GM19099 (cell line): ENCODE results near the gene BARHL2.

ENCODE experiments used
- POLR2A ChIP-seq: IDR thresholded peaks from 3 replicates; pipeline ENCODE4 v1.6.1; 2011; ENCODE audit warnings: low read depth; ENCODE audit not compliant: insufficient read length; ENCODE audit errors: extremely low read depth

BARHL2 gene

DNA sequence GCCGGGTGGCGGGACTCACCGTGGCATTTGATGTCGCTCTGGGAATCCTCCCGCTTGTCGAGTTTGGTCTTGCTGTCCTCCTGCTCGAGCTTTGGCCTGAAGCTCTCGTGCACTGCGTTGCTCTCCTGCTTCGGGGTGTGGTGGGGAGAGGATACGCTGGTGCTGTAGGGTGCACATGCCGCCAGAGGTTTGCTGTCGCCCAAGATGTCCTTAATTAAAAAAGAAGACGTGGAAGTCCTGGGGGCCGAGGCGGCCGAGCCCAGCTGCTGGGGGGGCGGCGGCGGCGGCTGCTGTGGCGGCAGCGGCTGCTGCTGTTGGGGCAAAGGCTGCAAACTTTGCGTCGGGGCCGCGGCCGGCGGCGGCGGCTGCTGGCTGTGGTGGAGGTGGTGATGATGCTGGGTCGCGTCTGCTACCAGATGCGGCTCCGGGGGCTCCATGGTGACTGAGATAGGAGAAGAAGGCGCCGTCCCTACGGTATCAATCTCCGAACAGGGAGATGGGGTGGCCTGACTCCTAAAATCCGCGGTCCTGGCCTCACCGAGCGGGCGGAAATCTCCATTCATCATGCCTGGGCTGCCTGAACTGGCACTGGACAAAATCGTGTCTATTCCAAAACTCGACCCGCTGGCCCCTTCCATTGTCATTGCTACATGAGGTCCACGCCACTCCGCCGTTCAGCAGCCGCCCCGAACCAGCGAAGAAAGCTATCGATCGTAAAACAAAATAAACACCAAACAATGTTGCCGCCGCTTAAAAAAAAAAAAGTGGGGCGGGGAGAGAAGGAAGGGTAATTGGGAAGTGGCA lies at the start of gene BARHL2:
Gene BARHL2, minus strand, starts transcription at position 751 of the 804 bp plus-strand sequence. Its CDS starts 107 bp downstream, at position 644.
- no peak for TF ChIP-seq POLR2A

DNA sequence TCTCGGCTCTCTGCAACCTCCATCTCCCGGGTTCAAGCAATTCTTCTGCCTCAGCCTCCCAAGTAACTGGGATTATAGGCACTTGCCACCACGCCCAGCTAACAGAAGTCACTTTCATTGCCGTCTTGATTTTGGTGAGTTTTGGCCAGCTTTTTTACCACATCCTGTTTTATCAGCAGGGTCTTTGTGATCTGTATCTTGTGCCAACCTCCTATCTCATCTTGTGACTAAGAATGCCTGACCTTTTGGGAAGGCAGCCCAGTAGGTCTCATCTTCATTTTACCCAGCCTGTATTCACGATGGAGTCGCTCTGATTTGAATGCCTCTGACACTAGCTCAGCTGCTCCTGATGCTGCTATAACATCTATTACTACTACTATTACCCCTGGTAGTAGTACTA lies 46.8 kb upstream of the BARHL2 start:
- TF ChIP-seq POLR2A = no peak

DNA sequence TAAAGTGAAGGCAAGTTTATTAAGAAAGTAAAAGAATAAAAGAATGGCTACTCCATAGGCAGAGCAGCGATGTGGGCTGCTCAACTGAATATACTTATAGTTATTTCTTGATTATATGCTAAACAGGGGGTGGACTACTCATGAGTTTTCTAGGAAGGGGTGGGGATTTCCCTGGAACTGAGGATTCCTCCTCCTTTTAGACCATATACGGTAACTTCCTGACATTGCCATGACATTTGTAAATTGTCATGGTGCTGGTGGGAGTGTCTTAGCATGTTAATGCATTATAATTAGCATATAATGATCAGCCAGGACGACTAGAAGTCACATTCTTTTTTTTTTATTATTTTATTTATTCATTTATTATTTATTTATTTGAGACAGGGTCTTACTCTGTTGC lies 46.4 kb upstream of the BARHL2 start:
- no peak for TF ChIP-seq POLR2A

DNA sequence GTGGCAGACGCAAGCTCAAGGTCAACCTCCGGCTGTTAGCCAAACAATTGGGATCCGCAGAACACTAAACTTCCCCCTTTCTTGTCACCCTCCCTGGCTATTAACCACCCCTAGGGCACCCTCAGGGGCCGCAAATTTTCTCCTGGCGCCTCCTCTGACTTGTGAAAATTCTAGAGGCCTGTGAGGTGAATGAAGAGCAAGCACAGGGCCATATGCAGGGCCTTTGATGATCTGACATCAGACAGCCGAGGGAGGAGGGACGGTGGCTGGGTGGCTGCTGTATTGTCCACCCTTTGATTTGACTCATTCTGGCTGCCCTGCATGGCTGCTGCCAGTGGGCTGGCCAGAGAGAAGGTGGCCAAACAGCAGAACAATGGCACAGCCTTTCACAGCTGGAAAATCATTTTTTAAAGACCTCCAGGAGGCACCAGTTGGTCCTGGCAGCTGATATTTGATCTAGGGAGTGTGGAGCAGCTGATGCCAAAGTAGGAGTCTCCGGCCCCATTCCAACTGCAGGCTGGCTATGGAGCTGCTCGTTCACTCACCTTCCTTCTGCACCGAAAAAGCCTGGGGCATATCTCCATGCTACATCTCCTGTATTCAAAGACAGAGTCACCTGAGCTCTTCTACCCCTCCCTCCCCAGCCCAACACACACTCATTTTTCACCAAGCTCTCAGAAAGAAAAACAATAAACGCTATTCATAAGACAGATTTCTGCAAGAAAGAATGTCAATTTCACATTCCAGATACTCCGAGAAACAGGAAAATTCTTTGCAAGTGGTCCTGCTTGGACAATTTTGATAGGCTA lies 44.9 kb upstream of the BARHL2 start:
- TF ChIP-seq POLR2A = no peak

DNA sequence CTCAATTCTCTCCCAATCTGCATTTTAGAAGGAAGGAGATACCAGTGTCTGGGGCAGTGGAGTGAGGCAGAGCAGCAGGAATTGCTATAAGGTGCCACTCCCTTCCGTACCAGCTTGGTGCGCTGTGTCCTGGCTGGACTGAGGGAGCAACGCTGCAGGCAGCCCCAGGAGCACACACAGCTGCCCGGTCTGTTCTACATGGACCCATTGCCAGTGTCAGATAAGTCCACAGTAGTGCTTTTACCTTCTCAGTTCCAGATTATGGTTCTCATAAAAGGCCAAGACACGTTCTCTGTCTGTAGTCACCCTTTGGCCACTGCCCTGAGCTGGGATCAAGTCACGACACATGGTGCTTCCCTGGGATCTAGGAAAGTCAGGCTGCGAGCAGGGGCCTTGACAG lies 44.1 kb upstream of the BARHL2 start:
- TF ChIP-seq POLR2A = no peak

DNA sequence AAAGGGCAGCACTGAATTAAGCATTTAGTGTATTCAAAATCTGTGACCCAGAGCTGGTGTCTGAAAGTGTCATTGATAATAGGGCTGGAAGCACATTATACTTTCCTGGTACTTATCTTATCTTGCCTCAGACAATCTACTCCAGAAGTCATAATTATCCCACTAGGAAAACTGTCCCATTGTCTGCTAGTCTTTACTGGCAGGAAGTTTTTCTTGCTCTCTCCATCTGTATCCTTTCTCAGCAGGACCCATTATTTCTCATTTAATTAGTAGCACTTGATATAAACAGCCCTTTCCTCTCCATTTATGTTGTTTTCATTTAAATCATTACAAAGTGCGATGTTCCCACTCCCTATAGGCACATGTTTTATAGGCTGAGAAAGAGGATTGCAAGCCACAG lies 36.5 kb upstream of the BARHL2 start:
- TF ChIP-seq POLR2A = no peak

DNA sequence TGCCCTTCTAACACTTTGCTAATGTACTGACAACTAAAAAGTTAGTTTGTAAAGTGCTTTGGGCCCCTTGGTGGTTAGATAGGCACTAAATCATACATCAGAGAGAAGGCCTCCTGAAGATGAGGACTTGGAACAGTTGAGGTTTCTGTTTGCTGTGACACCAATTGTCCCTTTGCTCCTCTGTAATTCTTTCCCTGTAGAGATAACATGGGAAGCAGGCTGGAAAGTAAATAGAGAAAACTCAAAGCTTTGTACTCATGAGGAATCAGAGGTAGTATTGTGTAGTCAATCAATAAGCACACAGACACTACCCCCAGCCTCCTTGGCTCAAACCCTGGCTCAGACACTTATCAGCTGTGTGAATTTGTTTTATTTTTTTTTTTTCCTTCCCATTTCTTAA lies 31.6 kb upstream of the BARHL2 start:
- TF ChIP-seq POLR2A = no peak

DNA sequence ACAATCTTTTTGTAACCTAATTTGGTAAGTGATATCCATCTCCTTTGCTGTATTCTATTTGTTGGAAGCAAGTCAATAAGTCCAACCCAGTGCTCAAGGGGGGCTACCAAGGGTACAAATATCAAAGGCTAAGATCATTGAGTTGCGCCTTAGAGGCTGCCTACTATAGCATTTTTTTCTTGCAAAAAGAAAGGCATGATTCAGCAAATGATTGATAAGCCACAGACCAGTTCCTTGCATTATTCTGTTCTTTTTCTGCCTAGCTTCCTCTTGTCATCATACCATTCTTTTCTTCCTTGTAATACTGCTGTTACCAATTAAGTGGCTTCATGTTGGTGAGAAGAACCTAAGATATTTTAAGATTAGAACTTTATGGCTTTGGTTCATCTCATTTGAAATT lies 29.8 kb upstream of the BARHL2 start:
- no peak for TF ChIP-seq POLR2A

DNA sequence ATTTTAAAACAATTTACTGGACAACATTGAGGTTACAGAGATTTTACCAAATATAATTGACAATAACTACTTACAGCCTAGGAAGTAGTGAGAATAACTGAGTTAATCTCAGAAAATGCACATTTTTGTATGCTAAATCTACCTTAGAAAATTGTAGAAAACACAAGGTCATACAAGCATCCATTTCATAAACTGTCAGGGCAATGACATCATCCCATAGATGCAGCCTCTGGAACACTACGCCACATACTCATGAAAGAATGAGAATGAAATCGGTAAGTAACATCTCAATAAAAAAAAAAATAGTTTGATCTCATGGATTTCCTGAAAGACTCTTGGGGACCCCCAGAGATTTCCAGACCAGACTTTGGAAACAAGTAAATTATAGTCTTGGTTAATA lies 28.9 kb upstream of the BARHL2 start:
- no peak for TF ChIP-seq POLR2A

DNA sequence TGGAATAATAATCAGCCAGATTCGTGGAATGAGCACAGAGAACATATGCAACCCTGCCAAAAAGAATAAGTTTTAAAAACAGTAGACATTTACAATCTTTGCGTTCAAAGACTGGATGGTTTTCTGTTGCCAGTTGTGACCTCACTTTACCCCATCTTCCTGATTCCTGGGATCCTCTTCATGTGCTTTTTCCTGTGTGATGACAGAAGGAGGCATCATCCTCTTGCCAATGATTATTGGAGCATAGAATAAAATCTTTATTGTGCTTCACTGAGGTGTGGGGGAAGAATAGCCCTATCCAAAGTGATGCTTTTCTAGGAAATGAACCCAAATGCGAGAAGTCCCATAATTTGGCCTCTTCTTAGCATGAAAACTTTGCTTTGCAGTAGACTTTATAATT lies 15.0 kb upstream of the BARHL2 start:
- TF ChIP-seq POLR2A = no peak

DNA sequence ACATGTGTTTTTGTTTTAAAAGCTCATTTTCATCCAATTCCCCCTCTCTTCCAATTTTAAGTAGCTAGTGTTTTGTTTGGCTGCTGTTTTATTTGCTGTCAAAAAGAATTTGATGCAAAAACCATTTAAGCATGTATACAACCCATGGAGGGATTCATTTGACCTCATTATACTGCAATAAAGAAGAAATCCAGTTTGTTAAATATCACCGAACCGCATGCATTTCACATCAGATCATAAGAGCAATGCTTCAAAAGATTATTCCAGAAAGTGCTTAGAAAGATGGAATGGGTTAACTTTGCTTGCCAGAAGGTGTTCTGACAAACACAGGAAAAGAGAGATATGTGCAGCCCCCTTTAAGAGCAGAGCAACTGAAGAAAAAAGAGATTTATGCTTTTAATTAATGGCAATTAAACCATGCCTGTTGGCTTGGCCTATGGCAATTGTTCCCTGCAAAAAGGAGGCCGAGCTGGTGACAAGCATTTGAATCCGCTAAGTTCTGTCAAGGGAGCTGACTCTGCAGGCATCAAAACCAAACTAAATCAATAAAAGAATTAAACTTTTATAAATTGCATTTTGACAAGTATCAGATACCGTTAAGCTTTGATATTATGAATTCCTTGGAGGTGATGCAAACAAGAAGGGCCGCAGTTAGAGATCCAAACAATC lies 14.4 kb upstream of the BARHL2 start:
- no peak for TF ChIP-seq POLR2A

DNA sequence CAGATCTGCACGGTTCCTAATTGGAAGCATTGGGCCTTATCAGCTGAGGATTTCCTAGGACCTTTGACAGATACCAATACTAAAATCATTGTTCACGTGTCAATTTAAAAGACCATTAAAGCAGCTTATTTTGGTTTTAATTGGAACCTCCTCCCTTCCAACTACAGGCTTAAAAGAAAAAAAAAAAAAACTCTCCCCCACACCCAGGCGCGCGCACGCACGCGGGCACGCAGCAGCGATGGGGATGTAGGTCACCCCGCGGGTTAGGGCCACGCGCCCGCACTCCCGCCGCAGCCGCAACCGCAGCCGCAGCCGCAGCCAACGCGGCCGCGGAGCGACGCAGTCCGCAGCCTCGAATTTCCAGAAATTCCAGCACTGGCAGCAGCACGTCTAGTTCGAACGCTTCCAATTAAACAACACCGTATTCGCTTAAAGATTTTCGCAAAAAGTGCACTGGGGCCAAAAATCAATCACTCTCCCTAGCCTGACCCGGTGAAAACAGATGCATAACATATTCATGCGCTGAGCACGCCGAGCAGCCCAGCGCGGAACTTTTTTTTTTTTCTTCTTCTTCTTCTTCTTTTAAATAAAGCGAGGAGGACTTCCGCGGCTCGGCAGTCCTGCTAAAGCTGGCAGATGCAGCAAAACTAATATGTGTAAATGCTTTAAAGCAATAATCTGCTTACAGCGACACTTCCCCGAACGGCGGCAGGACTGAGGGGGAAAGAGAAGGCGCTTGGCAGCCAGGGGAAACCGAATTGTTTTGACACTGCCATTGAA lies 13.3 kb upstream of the BARHL2 start:
- no peak for TF ChIP-seq POLR2A

DNA sequence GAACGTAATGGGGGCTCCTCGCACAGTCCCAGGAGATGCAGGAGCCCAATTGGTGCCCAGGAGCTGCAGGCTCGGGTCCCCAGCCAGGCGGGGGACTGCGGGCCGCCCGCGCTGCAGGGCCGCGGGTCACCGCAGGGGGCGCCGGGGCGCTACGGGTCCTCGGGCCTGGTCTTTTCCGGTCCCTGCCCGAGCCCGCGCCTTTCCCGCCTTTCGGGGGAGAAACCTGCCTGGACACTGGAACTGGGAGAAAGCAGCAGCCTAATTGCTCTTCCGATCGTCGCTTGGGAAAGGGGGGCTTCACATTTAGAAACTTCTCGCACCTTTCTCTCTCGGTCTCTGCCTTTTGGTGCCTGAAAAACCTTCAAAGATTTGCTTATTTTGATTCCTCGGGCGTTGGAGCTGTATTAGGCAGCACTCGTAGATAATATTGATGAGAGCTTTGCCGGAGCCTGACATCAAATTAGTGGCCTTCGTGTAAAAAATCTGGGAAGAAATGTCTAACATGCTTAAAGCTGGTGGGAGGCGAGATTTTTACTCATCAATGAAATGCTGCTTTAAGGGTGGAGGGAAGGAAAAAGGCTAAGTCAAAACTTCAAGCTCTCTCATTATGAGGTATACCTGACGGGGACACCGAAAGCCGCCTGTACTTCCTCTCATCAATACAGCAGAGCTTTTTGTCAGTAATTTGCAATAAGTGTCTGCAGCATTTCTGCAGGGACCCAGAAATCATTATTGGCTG lies 12.6 kb upstream of the BARHL2 start:
- no peak for TF ChIP-seq POLR2A

DNA sequence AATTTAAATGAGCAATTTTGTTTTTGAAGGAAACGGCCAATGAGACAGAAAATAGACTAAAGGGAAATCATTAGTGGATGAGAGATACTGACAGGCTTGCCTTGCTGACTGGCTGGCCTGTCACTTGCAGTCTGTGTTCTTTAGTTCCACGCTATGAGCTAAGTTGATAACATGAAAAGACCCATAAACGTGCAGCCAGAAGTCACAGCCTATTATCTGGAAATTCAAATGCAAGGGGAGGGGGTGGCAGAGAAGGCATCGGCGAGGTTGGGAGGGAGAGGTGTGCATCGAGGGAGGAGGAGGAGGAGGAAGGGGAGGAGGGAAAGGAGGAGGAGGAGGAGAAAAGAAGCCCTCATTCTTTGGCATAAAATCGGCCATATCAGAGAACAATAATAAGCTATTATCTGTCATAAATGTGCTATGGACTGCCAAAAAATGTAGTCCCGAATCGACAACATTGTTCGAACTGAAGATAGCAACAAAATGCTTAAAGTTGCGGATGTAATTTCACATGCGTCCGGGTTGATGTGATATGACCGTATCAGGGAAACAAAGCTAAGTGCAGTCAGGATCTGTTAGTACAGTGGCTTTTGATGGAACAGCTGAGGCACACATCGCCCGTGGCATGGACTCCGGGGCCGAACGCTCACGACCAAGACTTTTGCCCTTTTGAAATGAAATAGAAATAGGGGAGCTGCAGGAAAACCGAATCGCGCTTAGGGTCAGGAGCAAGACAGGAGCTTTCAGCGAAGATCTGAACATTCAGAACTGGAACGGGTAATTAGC lies 11.6 kb upstream of the BARHL2 start:
- no peak for TF ChIP-seq POLR2A

DNA sequence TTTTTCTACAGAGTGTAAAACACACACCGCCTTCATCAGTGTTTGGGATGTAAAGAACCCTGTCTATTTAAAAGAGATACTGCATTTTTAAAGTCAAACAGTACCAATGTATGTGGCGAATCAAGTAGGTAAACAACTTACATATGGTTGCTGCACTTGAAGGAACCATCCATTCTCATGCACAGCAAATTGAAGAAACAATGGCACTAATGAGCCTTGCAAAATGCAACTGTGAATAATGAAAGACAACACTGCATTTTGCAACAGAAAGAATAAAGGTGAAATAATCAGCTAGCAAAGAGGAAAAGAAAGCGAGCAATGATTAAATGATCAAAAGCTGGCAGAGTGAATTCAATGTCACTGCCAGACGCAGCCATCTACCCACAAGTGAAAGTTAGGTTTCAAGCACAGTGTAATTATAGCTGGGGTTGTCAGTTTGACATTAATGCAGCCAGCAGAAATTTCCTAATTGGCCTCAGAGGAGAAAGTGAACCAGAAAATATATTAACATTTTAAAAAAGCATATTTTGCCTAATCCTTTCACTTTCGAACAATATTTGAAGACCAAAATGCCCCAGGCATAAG lies 10.9 kb upstream of the BARHL2 start:
- TF ChIP-seq POLR2A = no peak
